B cell (primary cell): ENCODE data around the gene GPR156. TPM values are rescaled to one million over a fixed set of nuclear protein-coding genes. Genes with fewer than 3 reads are reported as not detected.

Experiments used
- ATAC-seq: fragments of 200-7000 bp; cut with Tn5 transposase; one replicate; pipeline ENCODE4 v1.10.0; 2021; ENCODE audit warnings: low read depth, mild to moderate bottlenecking, moderate number of reproducible peaks, moderate library complexity
- CTCF ChIA-PET: fragments of 350-600 bp; sonication (Branson Sonifier 250); formaldehyde crosslinking; loops from one replicate; lab custom pipeline; 2021; ENCODE audit warnings: antibody characterized with exemption, inconsistent platforms; lab: Charles Lee
- POLR2A ChIA-PET: fragments of 350-600 bp; sonication (Branson Sonifier 250); formaldehyde crosslinking; loops from one replicate; lab custom pipeline; 2021; ENCODE audit warnings: antibody characterized with exemption; lab: Charles Lee
- DNase-seq: peaks from one replicate; pipeline ENCODE4 v3.0.0; 2013
- H2AFZ ChIP-seq: 2 replicates; pipeline ENCODE4 v1.6.1; 2012; ENCODE audit warnings: mild to moderate bottlenecking, low read depth, low read length; ENCODE audit not compliant: insufficient read depth, poor library complexity, severe bottlenecking
- H3K27ac ChIP-seq, 2 donors: 1 replicate in 1 of 2; 2 replicates in 1 of 2; pipeline ENCODE4 v1.5.1; 2012 to 2013; ENCODE audit warnings: low read length in 2 of 2, mild to moderate bottlenecking in 2 of 2, moderate library complexity in 1 of 2
- H3K27me3 ChIP-seq, 4 experiments: fragments of 200-600 bp in 1 of 4; sonication (generic) in 1 of 4; replicated peaks in 1 of 4; 1 replicate in 2 of 4; 2 replicates in 2 of 4; pipeline versions ENCODE4 v1.6.1 to v1.7.0; 2013 to 2016; ENCODE audit warnings: low read length in 3 of 4, mild to moderate bottlenecking in 2 of 4, mixed read lengths in 1 of 4, moderate library complexity in 1 of 4; ENCODE audit not compliant: insufficient read depth in 4 of 4, control insufficient read depth in 3 of 4; ENCODE audit errors: control extremely low read depth in 1 of 4
- H3K36me3 ChIP-seq, 2 experiments: replicated peaks in 1 of 2; 1 replicate in 1 of 2; 2 replicates in 1 of 2; pipeline versions ENCODE4 v1.6.1 to v1.7.1; 2013; ENCODE audit warnings: low read length in 1 of 2; ENCODE audit not compliant: insufficient read depth in 2 of 2, control insufficient read depth in 1 of 2; ENCODE audit errors: control extremely low read depth in 1 of 2, extremely low read depth in 1 of 2
- H3K4me1 ChIP-seq, 2 donors: fragments of 200-600 bp in 1 of 2; sonication (generic) in 1 of 2; 1 replicate in 1 of 2; 2 replicates in 1 of 2; pipeline versions ENCODE4 v1.5.1 to v1.6.1; 2013 to 2017; ENCODE audit warnings: low read length in 2 of 2; ENCODE audit not compliant: control insufficient read depth in 2 of 2, insufficient read depth in 2 of 2
- H3K4me2 ChIP-seq: replicated peaks from 2 replicates; pipeline ENCODE3; 2012; ENCODE audit warnings: mild to moderate bottlenecking, low read depth, low read length; ENCODE audit not compliant: poor library complexity, severe bottlenecking
- H3K4me3 ChIP-seq, 5 experiments: fragments of 200-600 bp in 1 of 5; sonication (generic) in 1 of 5; 1 replicate in 3 of 5; 2 replicates in 2 of 5; pipeline versions ENCODE4 v1.5.1 to v1.7.0; 2011 to 2016; ENCODE audit warnings: low read length in 4 of 5, mild to moderate bottlenecking in 4 of 5, low read depth in 2 of 5, control low read depth in 1 of 5, moderate library complexity in 1 of 5; ENCODE audit not compliant: insufficient read depth in 1 of 5; ENCODE audit errors: control extremely low read depth in 1 of 5, extremely low read depth in 1 of 5
- H3K79me2 ChIP-seq: fragments of 200-600 bp; sonication (generic); one replicate; pipeline ENCODE4 v1.6.0; 2016; ENCODE audit warnings: low read length; ENCODE audit not compliant: control insufficient read depth, insufficient read depth
- H3K9ac ChIP-seq: fragments of 200-600 bp; sonication (generic); 2 replicates; pipeline ENCODE4 v1.6.1; 2017; ENCODE audit warnings: mild to moderate bottlenecking, low read length, moderate library complexity
- H3K9me3 ChIP-seq, 3 donors: one replicate each; pipeline versions ENCODE4 v1.6.1 to v1.7.1; 2013; ENCODE audit warnings: low read length in 2 of 3; ENCODE audit not compliant: control insufficient read depth in 2 of 3, insufficient read depth in 1 of 3; ENCODE audit errors: control extremely low read depth in 1 of 3
- H4K20me1 ChIP-seq: 2 replicates; pipeline ENCODE4 v1.6.0; 2012; ENCODE audit warnings: mild to moderate bottlenecking, low read length; ENCODE audit not compliant: insufficient read depth, control insufficient read depth, poor library complexity, severe bottlenecking
- H3K27ac Mint-ChIP-seq: one replicate; pipeline ENCODE4 v1.8.0; 2021; ENCODE audit warnings: mixed read lengths
- H3K27me3 Mint-ChIP-seq: one replicate; pipeline ENCODE4 v1.8.0; 2021; ENCODE audit warnings: mixed read lengths
- H3K4me1 Mint-ChIP-seq: one replicate; pipeline ENCODE4 v1.8.0; 2021; ENCODE audit warnings: mixed read lengths
- H3K4me3 Mint-ChIP-seq: one replicate; pipeline ENCODE4 v1.8.0; 2021; ENCODE audit warnings: mixed read lengths
- H3K9me3 Mint-ChIP-seq: one replicate; pipeline ENCODE4 v1.8.0; 2022; ENCODE audit warnings: mixed read lengths; ENCODE audit not compliant: insufficient read depth
- CTCF ChIP-seq: fragments of 200-600 bp; IDR thresholded peaks from one replicate; pipeline ENCODE4 v1.8.0; 2022; ENCODE audit warnings: antibody characterized with exemption, mild to moderate bottlenecking
- EZH2 ChIP-seq: IDR thresholded peaks from 2 replicates; pipeline ENCODE4 v1.6.1; 2012; ENCODE audit warnings: borderline replicate concordance, low read depth, mild to moderate bottlenecking, moderate library complexity, low read length; ENCODE audit not compliant: insufficient read depth, poor library complexity, severe bottlenecking
- WGBS: methylation state at CpG from one replicate; pipeline ENCODE4 v1.1.5; 2013; ENCODE audit warnings: missing lambda C conversion rate; ENCODE audit not compliant: insufficient coverage; 5-methylcytosine and 5-hydroxymethylcytosine counted together
- intact Hi-C: fragments of 100-400 bp; cut with micrococcal nuclease; formaldehyde crosslinking; loops from one replicate; pipeline ENCODE4 v1.10.0; 2022
- polyA plus RNA-seq: library from polyadenylated mRNA; depleted of rRNA; stranded (reverse); fragments of >200 nt; gene quantifications from 2 replicates; pipeline ENCODE4 v1.2.3, GENCODE V29; 2012
- total RNA-seq, 2 donors: library from RNA; stranded (reverse); fragments of 120-200 nt in 1 of 2; gene quantifications; 1 replicate in 1 of 2; 2 replicates in 1 of 2; pipeline versions ENCODE4 v1.2.3 to v1.2.4, GENCODE V29; 2013 to 2022

GPR156 gene
- total and polyA plus RNA-seq, 2 donors (not counting 1 experiment from before 2014, with no cell fraction given), result 0.03 to 0.20 TPM

- H3K4me2 ChIP-seq, result no peak overlapping the region
- peaks cover 19 to 62% of the 10 kb centered on the region in 2 experiments for H3K36me3 ChIP-seq
- ChIA-PET CTCF (no interaction called here), POLR2A (no interaction called here)
- no peaks in the 10 kb centered on the region for H3K4me1 ChIP-seq
- no peak overlapping the region for H3K4me3 ChIP-seq
- WGBS, result 86% methylated on average over 1 of the region's 2 CpGs
- TF ChIP-seq EZH2, result no peak
- TF ChIP-seq CTCF, result no peak
- ATAC-seq, result no peak
- no peak overlapping the region for H3K9ac ChIP-seq
- H3K9me3 ChIP-seq, result no peaks in the 10 kb centered on the region
- Mint-ChIP-seq H3K4me3 (no peak overlapping the region), H3K27me3 (no peaks in the 10 kb centered on the region), H3K4me1 (peaks cover 2% of the 10 kb centered on the region), H3K9me3 (no peaks in the 10 kb centered on the region), H3K27ac (no peak overlapping the region)
- H3K79me2 ChIP-seq, result no peaks in the 10 kb centered on the region
- H3K27me3 ChIP-seq, result no peaks in the 10 kb centered on the region
- H3K27ac ChIP-seq, result no peak overlapping the region
- intact Hi-C loops, result no loop called here
- H4K20me1 ChIP-seq, result no peaks in the 10 kb centered on the region
- no peak for DNase-seq
- no peak overlapping the region for H2AFZ ChIP-seq
Measured at GRCh38 chr3:120331076-120331475, 46.1 kb upstream of the GPR156 start.

DNA sequence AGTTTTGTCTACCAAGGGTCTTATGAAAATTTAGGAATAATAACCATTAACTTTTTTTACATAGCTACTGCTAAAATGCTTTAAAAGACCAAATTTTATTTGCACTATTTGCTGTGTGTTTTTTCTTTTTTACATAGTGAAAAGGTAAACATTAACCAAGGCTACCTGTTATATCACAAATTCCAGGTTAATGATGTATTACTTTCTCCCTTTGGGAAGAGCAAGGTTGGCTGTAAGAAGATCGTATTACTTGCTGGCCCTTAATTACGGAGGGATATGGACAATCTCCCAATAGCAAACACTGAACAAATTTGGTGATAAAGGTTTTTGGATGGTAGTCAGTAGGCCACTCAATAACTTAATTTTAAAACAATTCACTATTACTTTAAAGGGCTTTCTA, 41.8 kb upstream of the GPR156 start:
- no peaks in the 10 kb centered on the region for H3K4me1 ChIP-seq
- H3K27ac ChIP-seq, result no peak overlapping the region
- H3K9ac ChIP-seq, result no peak overlapping the region
- TF ChIP-seq CTCF, result no peak
- TF ChIP-seq EZH2, result no peak
- Mint-ChIP-seq H3K4me1 (peaks cover 3% of the 10 kb centered on the region), H3K27me3 (no peaks in the 10 kb centered on the region), H3K4me3 (no peak overlapping the region), H3K27ac (no peak overlapping the region), H3K9me3 (no peaks in the 10 kb centered on the region)
- no peaks in the 10 kb centered on the region for H3K9me3 ChIP-seq
- no peaks in the 10 kb centered on the region for H3K79me2 ChIP-seq
- ATAC-seq (no peak), DNase-seq (no peak)
- no peak overlapping the region for H2AFZ ChIP-seq
- intact Hi-C loops, result no loop called here
- no peaks in the 10 kb centered on the region for H4K20me1 ChIP-seq
- peaks cover 6 to 41% of the 10 kb centered on the region in 2 experiments for H3K36me3 ChIP-seq
- ChIA-PET CTCF (no interaction called here), POLR2A (no interaction called here)
- no peak overlapping the region for H3K4me3 ChIP-seq
- no CpG with 5 or more reads among the region's 2 CpGs for WGBS
- H3K27me3 ChIP-seq, result no peaks in the 10 kb centered on the region
- no peak overlapping the region for H3K4me2 ChIP-seq
